Naive thymus-derived CD8-positive, alpha-beta T cell (primary cell): ENCODE results near the gene TSGA10. TPM values are rescaled to one million over a fixed set of nuclear protein-coding genes. Genes with fewer than 3 reads are reported as not detected.
"Not testable (repeated sequence)": the region's sequence is repeated elsewhere in the genome, so short reads cannot be mapped to it uniquely, and the experiment has no call there.

Experiments
- ATAC-seq, 2 donors: fragments of 150-1000 bp; cut with Tn5 transposase in 1 of 2; sonication (Bioruptor Pico), chemical (Tn5 transposase) in 1 of 2; 1 replicate in 1 of 2; 2 replicates in 1 of 2; pipeline ENCODE4 v1.10.0; 2021; ENCODE audit warnings: mild to moderate bottlenecking in 2 of 2, moderate library complexity in 2 of 2
- POLR2A ChIA-PET: fragments of 350-600 bp; sonication (Branson Sonifier 250); formaldehyde crosslinking; loops from one replicate; lab custom pipeline; 2021; ENCODE audit warnings: antibody characterized with exemption; lab: Charles Lee
- DNase-seq, 10 donors: peaks; one replicate each; pipeline versions ENCODE4 v3.0.0 to v3.0.0-alpha.2; 2020 to 2022
- H3K27ac Mint-ChIP-seq, 10 donors: one replicate each; pipeline ENCODE4 v1.8.0; 2020 to 2022; ENCODE audit warnings: mild to moderate bottlenecking in 10 of 10, mixed read lengths in 10 of 10, moderate library complexity in 4 of 10, inconsistent platforms in 1 of 10
- H3K27me3 Mint-ChIP-seq, 5 donors: one replicate each; pipeline ENCODE4 v1.8.0; 2021 to 2022; ENCODE audit warnings: mixed read lengths in 5 of 5
- H3K36me3 Mint-ChIP-seq, 3 donors: one replicate each; pipeline ENCODE4 v1.8.0; 2020 to 2022; ENCODE audit warnings: mixed read lengths in 3 of 3, mild to moderate bottlenecking in 2 of 3, inconsistent platforms in 1 of 3
- H3K4me1 Mint-ChIP-seq, 4 donors: one replicate each; pipeline ENCODE4 v1.8.0; 2021 to 2022; ENCODE audit warnings: mixed read lengths in 4 of 4
- H3K4me3 Mint-ChIP-seq, 10 donors: one replicate each; pipeline ENCODE4 v1.8.0; 2020 to 2022; ENCODE audit warnings: mild to moderate bottlenecking in 10 of 10, mixed read lengths in 10 of 10, moderate library complexity in 6 of 10, inconsistent platforms in 1 of 10
- H3K9me3 Mint-ChIP-seq, 9 donors: one replicate each; pipeline ENCODE4 v1.8.0; 2020 to 2022; ENCODE audit warnings: mixed read lengths in 9 of 9, mild to moderate bottlenecking in 3 of 9, inconsistent platforms in 1 of 9, moderate library complexity in 1 of 9
- polyA plus RNA-seq, 3 donors: library from polyadenylated mRNA; unstranded; fragments of 300-500 nt; fragmentation: Illumina TruSeq; gene quantifications; one replicate each; pipeline ENCODE4 v1.2.3, GENCODE V29; 2021
- total RNA-seq, 8 experiments: library from RNA in 2 of 8; stranded (reverse) in 2 of 8; gene quantifications; one replicate each; pipeline ENCODE4 v1.2.3 and lab custom pipeline; 2021 to 2026

Gene TSGA10
- total and polyA plus RNA-seq, 5 experiments from 2014 or later = 22.5 to 32.1 (median 24.1) TPM

DNA sequence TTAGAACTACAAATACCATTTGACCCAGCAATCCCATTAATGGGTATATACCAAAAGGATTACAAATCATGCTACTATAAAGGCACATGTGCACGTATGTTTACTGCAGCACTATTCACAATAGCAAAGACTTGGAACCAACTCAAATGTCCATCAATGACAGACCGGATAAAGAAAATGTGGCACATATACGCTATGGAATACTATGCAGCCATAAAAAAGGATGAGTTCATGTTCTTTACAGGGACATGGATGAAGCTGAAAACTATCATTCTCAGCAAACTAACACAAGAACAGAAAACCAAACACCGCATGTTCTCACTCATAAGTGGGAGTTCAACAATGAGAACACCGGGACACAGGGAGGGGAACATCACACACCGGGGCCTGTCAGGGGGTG, 105.6 kb downstream of the TSGA10 start:
- H3K27me3 Mint-ChIP-seq, H3K4me3 Mint-ChIP-seq, H3K4me1 Mint-ChIP-seq, POLR2A ChIA-PET, ATAC-seq, DNase-seq, H3K27ac Mint-ChIP-seq: not testable (repeated sequence)
- Mint-ChIP-seq H3K9me3 (peaks cover 4 to 46% (median 29%) of the 10 kb centered on the region in 9 donors), H3K36me3 (peaks cover 25 to 51% (median 33%) of the 10 kb centered on the region in 3 donors)

DNA sequence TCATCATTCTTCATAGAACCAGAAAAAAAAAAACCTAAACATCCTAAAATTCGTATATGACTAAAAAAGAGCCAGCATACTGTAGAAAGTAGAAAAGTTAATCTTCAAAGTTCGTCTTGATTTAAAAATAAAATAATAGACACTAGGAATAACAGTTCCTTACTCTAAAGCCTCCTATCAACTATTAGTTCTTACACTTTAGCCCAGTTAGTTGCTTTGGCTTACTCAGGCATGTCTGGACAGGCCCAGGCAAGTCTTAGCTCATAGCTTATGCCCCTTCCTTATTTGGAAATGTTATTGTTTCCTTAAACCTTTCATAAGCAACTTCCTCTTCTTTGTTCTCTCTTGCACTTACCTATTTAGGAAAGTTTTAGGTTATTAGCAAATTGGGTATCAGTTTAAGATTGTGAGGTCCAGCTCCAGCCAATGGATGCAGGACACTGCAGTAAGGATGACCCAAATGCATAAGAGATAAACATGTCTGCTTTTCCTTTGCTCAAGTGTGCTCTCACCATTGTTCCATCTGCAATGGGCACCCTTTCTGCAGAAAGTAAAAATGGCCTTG, 113.9 kb downstream of the TSGA10 start:
- POLR2A ChIA-PET, H3K4me1 Mint-ChIP-seq, ATAC-seq, DNase-seq, H3K27me3 Mint-ChIP-seq, H3K27ac Mint-ChIP-seq, H3K4me3 Mint-ChIP-seq: not testable (repeated sequence)
- Mint-ChIP-seq H3K36me3 (peaks cover 12 to 43% (median 31%) of the 10 kb centered on the region in 3 donors), H3K9me3 (peaks cover 0 to 29% (median 14%) of the 10 kb centered on the region in 9 donors)

DNA sequence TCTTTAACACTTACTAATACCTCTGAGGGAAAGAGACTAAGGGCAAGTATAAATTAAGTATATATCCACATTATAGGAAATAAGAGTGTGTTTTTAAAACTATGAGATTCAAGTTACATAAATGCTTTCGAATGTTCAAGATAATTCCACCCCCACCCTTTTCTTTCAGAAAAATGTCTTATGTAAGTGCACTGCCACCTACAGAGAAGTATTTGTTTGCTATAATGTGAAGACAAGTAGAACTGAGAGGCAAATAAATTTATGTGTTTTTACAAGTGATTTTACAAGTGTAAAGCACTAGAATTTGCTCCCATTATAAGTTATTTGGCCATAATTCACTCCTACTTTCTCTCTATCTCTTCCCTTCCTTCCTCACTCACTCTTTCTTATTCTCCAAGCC, 118.8 kb downstream of the TSGA10 start:
- peaks cover 0 to 5% (median 0%) of the 10 kb centered on the region in 5 donors for H3K27me3 Mint-ChIP-seq
- DNase-seq (no peak), ATAC-seq (no peak)
- peaks cover 3 to 19% (median 16%) of the 10 kb centered on the region in 3 donors for H3K36me3 Mint-ChIP-seq
- POLR2A ChIA-PET = no interaction called here
- no peak overlapping the region for H3K27ac Mint-ChIP-seq
- peaks cover 0 to 11% (median 4%) of the 10 kb centered on the region in 9 donors for H3K9me3 Mint-ChIP-seq
- peaks cover 3 to 7% (median 5%) of the 10 kb centered on the region in 4 donors for H3K4me1 Mint-ChIP-seq
- H3K4me3 Mint-ChIP-seq = no peak overlapping the region

DNA sequence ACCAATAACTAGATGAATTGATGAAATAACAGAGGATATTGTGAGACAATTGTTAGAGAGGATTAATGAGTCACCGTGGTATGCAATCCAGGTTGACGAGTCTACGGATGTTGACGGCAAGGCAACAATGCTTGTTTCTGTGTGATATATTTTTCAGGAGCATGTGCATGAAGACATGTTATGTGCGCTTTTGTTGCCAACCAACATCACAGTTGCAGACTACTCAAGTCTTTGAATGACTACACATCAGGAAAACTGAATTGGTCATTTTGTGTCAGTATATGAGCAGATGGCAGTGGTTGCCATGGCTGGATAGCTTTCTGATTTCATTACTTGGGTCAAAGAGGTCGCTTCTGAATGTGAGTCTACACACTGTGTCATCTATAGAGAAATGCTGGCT, 122.0 kb downstream of the TSGA10 start:
- Mint-ChIP-seq H3K36me3 (peaks cover 3 to 19% (median 8%) of the 10 kb centered on the region in 3 donors), H3K27ac (peak overlapping the region in 1 of 10 donors; percentile 34), H3K27me3 (peaks cover 0 to 5% (median 0%) of the 10 kb centered on the region in 5 donors), H3K4me1 (no peaks in the 10 kb centered on the region), H3K9me3 (no peaks in the 10 kb centered on the region), H3K4me3 (no peak overlapping the region)
- no peak for ATAC-seq
- POLR2A ChIA-PET = no interaction called here
- DNase-seq = no peak

DNA sequence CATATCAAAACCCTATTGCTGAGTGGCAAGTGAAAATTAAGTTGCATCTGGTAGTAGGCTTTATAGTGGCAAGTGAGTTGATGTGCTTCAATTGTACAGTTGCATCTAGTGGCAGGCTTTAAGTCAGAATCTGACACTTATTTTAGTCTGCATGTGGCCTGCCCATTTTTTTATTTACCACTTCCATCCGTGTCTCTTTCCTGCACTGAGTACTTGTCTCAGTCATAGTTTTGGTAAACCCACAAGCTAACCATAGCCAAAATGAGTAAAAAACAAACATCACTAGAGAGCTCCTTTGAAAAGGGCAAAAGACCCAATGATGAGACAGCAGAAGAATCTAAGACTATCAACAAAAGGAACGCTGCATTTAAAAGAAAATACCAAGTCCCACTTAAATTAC, 122.7 kb downstream of the TSGA10 start:
- Mint-ChIP-seq H3K27ac (no peak overlapping the region), H3K9me3 (no peaks in the 10 kb centered on the region), H3K27me3 (peaks cover 0 to 5% (median 0%) of the 10 kb centered on the region in 5 donors), H3K4me3 (no peak overlapping the region), H3K4me1 (no peaks in the 10 kb centered on the region), H3K36me3 (peaks cover 3 to 22% (median 8%) of the 10 kb centered on the region in 3 donors)
- no peak for ATAC-seq
- POLR2A ChIA-PET = no interaction called here
- DNase-seq = no peak

DNA sequence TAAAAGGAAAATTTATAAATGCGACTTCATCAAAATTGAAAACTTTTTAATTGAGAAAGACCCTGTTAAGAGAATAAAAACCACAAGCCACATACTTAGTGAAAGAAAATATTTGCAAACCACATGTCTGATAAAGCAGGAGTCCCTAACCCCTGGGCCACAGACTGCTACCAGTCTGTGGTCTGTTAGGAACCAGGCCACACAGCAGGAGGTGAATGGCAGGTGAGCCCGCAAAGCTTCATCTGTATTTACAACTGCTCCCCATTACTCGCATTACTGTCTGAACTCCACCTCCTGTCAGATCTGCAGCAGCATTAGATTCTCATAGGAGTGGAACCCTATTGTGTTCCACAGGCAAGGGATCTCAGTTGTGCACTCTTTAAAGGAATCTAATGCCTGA, 123.3 kb downstream of the TSGA10 start:
- no peak for DNase-seq
- no peak overlapping the region for H3K27ac Mint-ChIP-seq
- no peak for ATAC-seq
- H3K36me3 Mint-ChIP-seq = peaks cover 3 to 24% (median 8%) of the 10 kb centered on the region in 3 donors
- peaks cover 0 to under 1% (median 0%) of the 10 kb centered on the region in 9 donors for H3K9me3 Mint-ChIP-seq
- POLR2A ChIA-PET = no interaction called here
- H3K4me1 Mint-ChIP-seq = no peaks in the 10 kb centered on the region
- peaks cover 0 to 5% (median 0%) of the 10 kb centered on the region in 5 donors for H3K27me3 Mint-ChIP-seq
- H3K4me3 Mint-ChIP-seq = no peak overlapping the region

DNA sequence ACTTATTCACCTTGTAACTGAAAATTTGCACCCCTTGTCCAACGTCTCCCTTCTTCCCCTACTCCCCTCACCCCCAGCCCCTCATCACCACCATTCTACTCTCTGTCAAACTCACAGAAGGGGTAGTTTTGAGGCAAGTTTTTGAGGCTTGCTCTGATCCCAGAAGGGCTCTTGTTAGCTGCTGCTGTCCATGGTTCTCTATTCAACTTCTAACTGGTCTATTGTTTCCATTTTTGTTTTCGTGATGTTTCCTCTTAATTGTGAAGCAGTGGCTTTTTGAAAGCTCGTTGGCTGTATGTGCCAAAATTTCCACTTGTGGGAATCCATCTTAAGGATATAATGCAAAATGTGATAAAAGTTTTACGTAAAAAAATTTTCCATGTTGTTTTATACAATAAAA, 126.2 kb downstream of the TSGA10 start:
- no peak overlapping the region for H3K4me3 Mint-ChIP-seq
- H3K4me1 Mint-ChIP-seq = no peaks in the 10 kb centered on the region
- no peak overlapping the region for H3K27ac Mint-ChIP-seq
- H3K27me3 Mint-ChIP-seq = peaks cover 0 to 1% (median 0%) of the 10 kb centered on the region in 5 donors
- ATAC-seq = no peak
- no peak for DNase-seq
- H3K9me3 Mint-ChIP-seq = peaks cover 0 to 16% (median 10%) of the 10 kb centered on the region in 9 donors
- POLR2A ChIA-PET = no interaction called here
- H3K36me3 Mint-ChIP-seq = peaks cover 0 to 28% (median 18%) of the 10 kb centered on the region in 3 donors

DNA sequence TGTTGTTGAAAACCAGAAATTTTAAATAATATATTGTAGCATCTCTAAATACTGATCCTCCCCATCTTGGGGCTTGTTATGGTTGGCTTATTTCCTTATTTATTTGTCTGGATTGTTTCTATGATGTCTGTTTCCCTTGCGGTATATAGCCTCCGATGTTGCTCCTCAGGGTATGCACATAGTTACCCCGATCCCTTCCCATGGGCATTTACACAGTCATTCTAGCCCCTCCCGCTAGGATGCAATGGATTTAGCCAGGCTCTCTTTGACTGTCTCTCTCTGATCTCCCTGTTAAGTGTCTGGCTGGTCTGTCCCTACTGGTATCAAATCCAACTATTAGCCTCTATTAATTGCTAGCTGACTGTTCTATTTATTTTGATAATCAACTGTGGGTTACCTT, 126.9 kb downstream of the TSGA10 start:
- H3K27me3 Mint-ChIP-seq = peaks cover 0 to 1% (median 0%) of the 10 kb centered on the region in 5 donors
- peaks cover 0 to 23% (median 18%) of the 10 kb centered on the region in 3 donors for H3K36me3 Mint-ChIP-seq
- no peaks in the 10 kb centered on the region for H3K4me1 Mint-ChIP-seq
- POLR2A ChIA-PET = no interaction called here
- no peak overlapping the region for H3K27ac Mint-ChIP-seq
- DNase-seq = no peak
- ATAC-seq = no peak
- H3K9me3 Mint-ChIP-seq = peaks cover 0 to 16% (median 10%) of the 10 kb centered on the region in 9 donors
- no peak overlapping the region for H3K4me3 Mint-ChIP-seq

DNA sequence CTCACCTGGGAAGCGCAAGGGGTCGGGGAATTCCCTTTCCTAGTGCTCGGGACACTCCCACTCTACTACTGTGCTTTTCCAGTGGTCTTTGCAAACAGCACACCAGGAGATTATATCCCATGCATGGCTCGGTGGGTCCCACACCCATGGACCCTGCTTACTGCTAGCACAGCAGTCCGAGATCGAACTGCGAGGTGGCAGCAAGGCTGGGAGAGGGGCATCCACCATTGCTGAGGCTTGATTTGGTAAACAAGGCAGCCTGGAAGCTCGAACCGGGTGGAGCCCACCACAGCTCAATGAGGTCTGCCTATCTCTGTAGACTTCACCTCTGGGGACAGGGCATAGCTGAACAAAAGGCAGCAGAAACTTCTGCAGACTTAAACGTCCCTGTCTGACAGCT, 154.0 kb downstream of the TSGA10 start:
- peaks cover 0 to 50% (median 24%) of the 10 kb centered on the region in 9 donors for H3K9me3 Mint-ChIP-seq
- no peak for ATAC-seq
- DNase-seq = no peak
- POLR2A ChIA-PET = no interaction called here
- H3K4me1 Mint-ChIP-seq = no peaks in the 10 kb centered on the region
- H3K36me3 Mint-ChIP-seq = peaks cover 26 to 44% (median 30%) of the 10 kb centered on the region in 3 donors
- H3K27me3 Mint-ChIP-seq = peaks cover 0 to 3% (median 0%) of the 10 kb centered on the region in 5 donors
- no peak overlapping the region for H3K4me3 Mint-ChIP-seq
- H3K27ac Mint-ChIP-seq = no peak overlapping the region

DNA sequence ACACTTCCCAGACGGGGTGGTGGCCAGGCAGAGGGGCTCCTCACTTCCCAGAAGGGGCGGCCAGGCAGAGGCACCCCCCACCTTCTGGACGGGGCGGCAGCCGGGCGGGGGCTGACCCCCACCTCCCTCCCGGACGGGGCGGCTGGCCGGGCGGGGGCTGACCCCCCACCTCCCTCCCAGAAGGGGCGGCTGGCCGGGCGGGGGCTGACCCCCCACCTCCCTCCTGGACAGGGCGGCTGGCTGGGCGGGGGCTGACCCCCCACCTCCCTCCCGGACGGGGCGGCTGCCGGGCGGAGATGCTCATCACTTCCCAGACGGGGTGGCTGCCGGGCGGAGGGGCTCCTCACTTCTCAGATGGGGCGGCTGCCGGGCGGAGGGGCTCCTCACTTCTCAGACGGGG, 166.0 kb downstream of the TSGA10 start:
- peaks cover 0 to 21% (median 14%) of the 10 kb centered on the region in 3 donors for H3K36me3 Mint-ChIP-seq
- POLR2A ChIA-PET, DNase-seq, H3K27ac Mint-ChIP-seq, H3K4me3 Mint-ChIP-seq, H3K9me3 Mint-ChIP-seq, H3K4me1 Mint-ChIP-seq, ATAC-seq, H3K27me3 Mint-ChIP-seq: not testable (repeated sequence)

DNA sequence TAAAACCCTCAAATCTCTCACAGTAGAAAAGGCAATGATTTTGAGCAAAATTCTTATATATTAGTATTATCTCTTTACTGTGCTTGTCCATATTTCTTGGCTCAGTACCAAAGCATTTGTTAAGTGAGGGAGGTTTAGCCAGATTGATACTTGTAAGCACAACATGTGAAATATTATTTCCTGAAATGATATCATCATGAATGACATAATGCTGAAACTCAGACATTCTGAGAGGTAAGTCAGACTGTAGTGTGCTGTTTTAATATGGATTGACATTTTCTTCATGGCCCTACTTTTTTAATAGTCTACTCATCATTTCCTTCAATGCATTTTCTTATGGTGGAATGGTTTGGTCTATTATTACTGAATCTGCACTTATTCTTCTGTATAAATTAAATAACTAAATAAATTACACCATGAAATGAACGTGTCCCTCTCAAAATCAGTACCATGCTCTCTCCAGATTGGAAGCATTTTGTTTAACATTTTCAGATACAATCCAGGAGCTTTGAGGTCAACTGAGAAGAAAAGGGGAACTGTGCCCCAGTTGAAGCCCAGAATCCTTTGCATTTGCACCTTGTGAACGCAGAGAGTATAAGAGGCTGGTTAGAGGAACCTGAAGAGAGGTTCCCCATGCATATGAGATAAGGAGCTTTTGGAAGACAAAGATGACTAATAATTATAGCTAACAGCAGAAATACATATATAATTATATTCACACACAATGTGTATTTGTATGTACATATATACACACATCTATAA, 168.7 kb downstream of the TSGA10 start:
- POLR2A ChIA-PET = no interaction called here
- H3K9me3 Mint-ChIP-seq = peaks cover 0 to 13% (median 5%) of the 10 kb centered on the region in 9 donors
- H3K27me3 Mint-ChIP-seq = no peaks in the 10 kb centered on the region
- no peak overlapping the region for H3K4me3 Mint-ChIP-seq
- H3K4me1 Mint-ChIP-seq = no peaks in the 10 kb centered on the region
- ATAC-seq (no peak), DNase-seq (no peak)
- H3K36me3 Mint-ChIP-seq = peaks cover 0 to 15% (median 7%) of the 10 kb centered on the region in 3 donors
- no peak overlapping the region for H3K27ac Mint-ChIP-seq

DNA sequence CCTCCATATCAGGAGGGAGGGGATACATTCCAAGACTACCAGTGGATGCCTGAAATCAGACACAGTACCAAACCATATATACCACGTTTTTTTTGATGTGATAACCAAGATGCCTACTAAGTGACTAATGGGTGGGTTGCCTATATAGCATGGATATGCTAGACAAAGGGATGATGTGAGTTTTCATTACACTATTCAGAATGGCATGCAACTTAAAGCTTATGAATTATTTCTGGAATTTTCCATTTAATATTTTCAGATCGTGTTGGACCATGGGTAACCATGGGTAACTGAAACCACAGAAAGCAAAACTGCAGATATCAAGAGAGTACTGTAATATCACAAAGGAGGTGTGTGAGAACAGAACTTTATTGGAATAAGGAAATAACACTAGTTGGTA, 179.1 kb downstream of the TSGA10 start:
- no peak overlapping the region for H3K4me3 Mint-ChIP-seq
- ATAC-seq = no peak
- no peak overlapping the region for H3K27ac Mint-ChIP-seq
- H3K36me3 Mint-ChIP-seq = peaks cover 5 to 54% (median 40%) of the 10 kb centered on the region in 3 donors
- peaks cover 0 to 10% (median 5%) of the 10 kb centered on the region in 5 donors for H3K27me3 Mint-ChIP-seq
- POLR2A ChIA-PET = no interaction called here
- H3K4me1 Mint-ChIP-seq = no peaks in the 10 kb centered on the region
- DNase-seq = no peak
- H3K9me3 Mint-ChIP-seq = peaks cover 10 to 68% (median 44%) of the 10 kb centered on the region in 9 donors

DNA sequence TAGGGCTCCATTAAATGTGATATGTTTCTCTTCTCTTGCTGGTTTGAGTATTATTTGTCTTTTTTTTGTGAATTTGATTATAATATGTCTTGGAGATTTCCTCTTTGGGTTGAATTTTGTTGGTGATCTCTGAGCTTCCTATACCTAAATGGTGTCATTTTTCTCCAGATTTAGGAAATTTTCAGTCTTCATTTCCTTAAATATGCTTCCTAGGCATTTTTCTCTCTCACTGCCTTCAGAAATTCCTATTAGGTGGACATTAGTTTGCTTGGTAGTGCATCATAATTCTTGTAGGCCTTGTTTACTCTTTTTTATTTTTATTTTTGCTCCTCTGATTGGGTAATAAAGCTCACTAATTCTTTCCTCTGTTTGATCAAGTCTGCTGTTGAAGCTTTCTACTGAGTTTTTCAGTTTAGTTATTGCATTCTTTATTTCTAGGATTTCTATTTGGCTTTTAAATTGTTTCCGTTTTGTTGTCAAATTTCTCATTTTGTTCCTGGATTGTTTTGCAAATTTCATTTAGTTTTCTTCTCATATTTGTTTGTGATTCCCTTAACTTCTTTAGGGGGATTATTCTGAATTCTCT, 182.1 kb downstream of the TSGA10 start:
- ATAC-seq = no peak
- POLR2A ChIA-PET = no interaction called here
- Mint-ChIP-seq H3K9me3 (peaks cover 15 to 78% (median 64%) of the 10 kb centered on the region in 9 donors), H3K27ac (no peak overlapping the region), H3K4me3 (no peak overlapping the region), H3K4me1 (no peaks in the 10 kb centered on the region), H3K27me3 (peaks cover 0 to 15% (median 10%) of the 10 kb centered on the region in 5 donors), H3K36me3 (peaks cover 2 to 68% (median 39%) of the 10 kb centered on the region in 3 donors)
- DNase-seq = no peak
